ENCODE results near the gene PUSL1.

Gene PUSL1

DNA sequence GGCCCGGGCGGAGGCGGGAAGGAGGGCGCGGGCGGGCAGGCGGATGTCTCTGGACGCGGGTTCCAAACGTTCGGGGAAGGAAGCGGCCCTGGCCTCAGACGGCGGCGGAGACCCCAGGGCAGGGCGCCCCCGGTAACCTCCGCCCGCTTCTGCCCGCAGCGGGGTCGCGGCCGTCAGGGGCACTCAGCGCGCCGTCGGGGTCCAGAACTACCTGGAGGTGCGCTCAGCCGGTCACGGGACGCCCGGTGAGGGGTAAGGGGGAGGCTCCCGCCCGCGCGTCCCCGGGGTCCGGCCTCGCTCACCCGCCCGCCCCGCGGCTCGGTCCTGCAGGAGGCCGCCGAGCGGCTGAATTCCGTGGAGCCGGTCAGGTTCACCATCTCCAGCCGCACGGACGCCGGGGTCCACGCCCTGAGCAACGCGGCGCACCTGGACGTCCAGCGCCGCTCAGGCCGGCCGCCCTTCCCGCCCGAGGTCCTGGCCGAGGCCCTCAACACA, 406 bp downstream of the PUSL1 start (continued):
- TF ChIP-seq, protein P1, sequence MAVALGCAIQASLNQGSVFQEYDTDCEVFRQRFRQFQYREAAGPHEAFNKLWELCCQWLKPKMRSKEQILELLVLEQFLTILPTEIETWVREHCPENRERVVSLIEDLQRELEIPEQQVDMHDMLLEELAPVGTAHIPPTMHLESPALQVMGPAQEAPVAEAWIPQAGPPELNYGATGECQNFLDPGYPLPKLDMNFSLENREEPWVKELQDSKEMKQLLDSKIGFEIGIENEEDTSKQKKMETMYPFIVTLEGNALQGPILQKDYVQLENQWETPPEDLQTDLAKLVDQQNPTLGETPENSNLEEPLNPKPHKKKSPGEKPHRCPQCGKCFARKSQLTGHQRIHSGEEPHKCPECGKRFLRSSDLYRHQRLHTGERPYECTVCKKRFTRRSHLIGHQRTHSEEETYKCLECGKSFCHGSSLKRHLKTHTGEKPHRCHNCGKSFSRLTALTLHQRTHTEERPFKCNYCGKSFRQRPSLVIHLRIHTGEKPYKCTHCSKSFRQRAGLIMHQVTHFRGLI (tag by site-specific recombination; IDR thresholded peaks at IDR 0.05): no peak; the same call in 1 of the 2 replicates
- TF ChIP-seq, protein P2, sequence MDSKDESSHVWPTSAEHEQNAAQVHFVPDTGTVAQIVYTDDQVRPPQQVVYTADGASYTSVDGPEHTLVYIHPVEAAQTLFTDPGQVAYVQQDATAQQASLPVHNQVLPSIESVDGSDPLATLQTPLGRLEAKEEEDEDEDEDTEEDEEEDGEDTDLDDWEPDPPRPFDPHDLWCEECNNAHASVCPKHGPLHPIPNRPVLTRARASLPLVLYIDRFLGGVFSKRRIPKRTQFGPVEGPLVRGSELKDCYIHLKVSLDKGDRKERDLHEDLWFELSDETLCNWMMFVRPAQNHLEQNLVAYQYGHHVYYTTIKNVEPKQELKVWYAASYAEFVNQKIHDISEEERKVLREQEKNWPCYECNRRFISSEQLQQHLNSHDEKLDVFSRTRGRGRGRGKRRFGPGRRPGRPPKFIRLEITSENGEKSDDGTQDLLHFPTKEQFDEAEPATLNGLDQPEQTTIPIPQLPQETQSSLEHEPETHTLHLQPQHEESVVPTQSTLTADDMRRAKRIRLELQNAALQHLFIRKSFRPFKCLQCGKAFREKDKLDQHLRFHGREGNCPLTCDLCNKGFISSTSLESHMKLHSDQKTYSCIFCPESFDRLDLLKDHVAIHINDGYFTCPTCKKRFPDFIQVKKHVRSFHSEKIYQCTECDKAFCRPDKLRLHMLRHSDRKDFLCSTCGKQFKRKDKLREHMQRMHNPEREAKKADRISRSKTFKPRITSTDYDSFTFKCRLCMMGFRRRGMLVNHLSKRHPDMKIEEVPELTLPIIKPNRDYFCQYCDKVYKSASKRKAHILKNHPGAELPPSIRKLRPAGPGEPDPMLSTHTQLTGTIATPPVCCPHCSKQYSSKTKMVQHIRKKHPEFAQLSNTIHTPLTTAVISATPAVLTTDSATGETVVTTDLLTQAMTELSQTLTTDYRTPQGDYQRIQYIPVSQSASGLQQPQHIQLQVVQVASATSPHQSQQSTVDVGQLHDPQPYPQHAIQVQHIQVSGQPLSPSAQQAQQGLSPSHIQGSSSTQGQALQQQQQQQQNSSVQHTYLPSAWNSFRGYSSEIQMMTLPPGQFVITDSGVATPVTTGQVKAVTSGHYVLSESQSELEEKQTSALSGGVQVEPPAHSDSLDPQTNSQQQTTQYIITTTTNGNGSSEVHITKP (tag by site-specific recombination; IDR thresholded peaks at IDR 0.05): no peak
- TF ChIP-seq YY1 (tag by site-specific recombination; IDR thresholded peaks at IDR 0.05) (0 out of 2 replicates have a peak, but pooled peaks have one; percentile 43), ZNF10 (tag by site-specific recombination; IDR thresholded peaks at IDR 0.05) (no peak), ZNF302 (tag by site-specific recombination; IDR thresholded peaks at IDR 0.05; ENCODE audit: low read depth) (no peak), ZNF585B (tag by site-specific recombination; IDR thresholded peaks at IDR 0.05) (no peak), ZNF660 (tag by site-specific recombination; IDR thresholded peaks at IDR 0.05) (peak; percentile 5; the same call in 1 of the 2 replicates), REPIN1 (tag by site-specific recombination; IDR thresholded peaks at IDR 0.05; ENCODE audit: low read depth) (no peak; the same call in 1 of the 2 replicates), ZSCAN23 (tag by site-specific recombination; IDR thresholded peaks at IDR 0.05) (no peak), ZNF391 (tag by site-specific recombination; IDR thresholded peaks at IDR 0.05; ENCODE audit: borderline replicate concordance, low read depth) (peak; percentile 15; the same call in 1 of the 2 replicates), ZNF394 (tag by site-specific recombination; IDR thresholded peaks at IDR 0.05; ENCODE audit: borderline replicate concordance) (no peak), ZBTB7A (tag by site-specific recombination; IDR thresholded peaks at IDR 0.05; ENCODE audit: low read depth) (no peak; the same call in none of the 2 replicates), ZNF785 (tag by site-specific recombination; IDR thresholded peaks at IDR 0.05) (0 out of 2 replicates have a peak, but pooled peaks have one; percentile 35), ZNF404 (tag by site-specific recombination; IDR thresholded peaks at IDR 0.05) (no peak), ZNF521 (tag by site-specific recombination; IDR thresholded peaks at IDR 0.05) (no peak), ZNF529 (tag by site-specific recombination; IDR thresholded peaks at IDR 0.05; ENCODE audit: insufficient replicate concordance) (no peak), ZNF629 (tag by site-specific recombination; IDR thresholded peaks at IDR 0.05) (no peak), GLI4 (tag by site-specific recombination; IDR thresholded peaks at IDR 0.05) (no peak), ZXDB (tag by site-specific recombination; IDR thresholded peaks at IDR 0.05) (no peak), ZNF48 (tag by site-specific recombination; IDR thresholded peaks at IDR 0.05) (no peak), ZNF155 (tag by site-specific recombination; IDR thresholded peaks at IDR 0.05) (no peak), HOXC10 (CRISPR knock-in tag; IDR thresholded peaks at IDR 0.05) (no peak), ZNF23 (tag by site-specific recombination; IDR thresholded peaks at IDR 0.05; ENCODE audit: borderline replicate concordance) (no peak), YY2 (tag by site-specific recombination; IDR thresholded peaks at IDR 0.05) (no peak), ZBTB1 (tag by site-specific recombination; IDR thresholded peaks at IDR 0.05) (0 out of 2 replicates have a peak, but pooled peaks have one; percentile 27), ZBTB8A (tag by site-specific recombination; IDR thresholded peaks at IDR 0.05) (no peak), BCL11B (tag by site-specific recombination; IDR thresholded peaks at IDR 0.05; ENCODE audit: low read depth) (0 out of 2 replicates have a peak, but pooled peaks have one; percentile 9), ZNF335 (tag by site-specific recombination; conservative IDR thresholded peaks at IDR 0.05) (no peak)
- TF ChIP-seq, protein P3, sequence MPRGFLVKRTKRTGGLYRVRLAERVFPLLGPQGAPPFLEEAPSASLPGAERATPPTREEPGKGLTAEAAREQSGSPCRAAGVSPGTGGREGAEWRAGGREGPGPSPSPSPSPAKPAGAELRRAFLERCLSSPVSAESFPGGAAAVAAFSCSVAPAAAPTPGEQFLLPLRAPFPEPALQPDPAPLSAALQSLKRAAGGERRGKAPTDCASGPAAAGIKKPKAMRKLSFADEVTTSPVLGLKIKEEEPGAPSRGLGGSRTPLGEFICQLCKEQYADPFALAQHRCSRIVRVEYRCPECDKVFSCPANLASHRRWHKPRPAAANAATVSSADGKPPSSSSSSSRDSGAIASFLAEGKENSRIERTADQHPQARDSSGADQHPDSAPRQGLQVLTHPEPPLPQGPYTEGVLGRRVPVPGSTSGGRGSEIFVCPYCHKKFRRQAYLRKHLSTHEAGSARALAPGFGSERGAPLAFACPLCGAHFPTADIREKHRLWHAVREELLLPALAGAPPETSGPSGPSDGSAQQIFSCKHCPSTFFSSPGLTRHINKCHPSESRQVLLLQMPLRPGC (tag by site-specific recombination; IDR thresholded peaks at IDR 0.05): no peak
- TF ChIP-seq, protein P4, sequence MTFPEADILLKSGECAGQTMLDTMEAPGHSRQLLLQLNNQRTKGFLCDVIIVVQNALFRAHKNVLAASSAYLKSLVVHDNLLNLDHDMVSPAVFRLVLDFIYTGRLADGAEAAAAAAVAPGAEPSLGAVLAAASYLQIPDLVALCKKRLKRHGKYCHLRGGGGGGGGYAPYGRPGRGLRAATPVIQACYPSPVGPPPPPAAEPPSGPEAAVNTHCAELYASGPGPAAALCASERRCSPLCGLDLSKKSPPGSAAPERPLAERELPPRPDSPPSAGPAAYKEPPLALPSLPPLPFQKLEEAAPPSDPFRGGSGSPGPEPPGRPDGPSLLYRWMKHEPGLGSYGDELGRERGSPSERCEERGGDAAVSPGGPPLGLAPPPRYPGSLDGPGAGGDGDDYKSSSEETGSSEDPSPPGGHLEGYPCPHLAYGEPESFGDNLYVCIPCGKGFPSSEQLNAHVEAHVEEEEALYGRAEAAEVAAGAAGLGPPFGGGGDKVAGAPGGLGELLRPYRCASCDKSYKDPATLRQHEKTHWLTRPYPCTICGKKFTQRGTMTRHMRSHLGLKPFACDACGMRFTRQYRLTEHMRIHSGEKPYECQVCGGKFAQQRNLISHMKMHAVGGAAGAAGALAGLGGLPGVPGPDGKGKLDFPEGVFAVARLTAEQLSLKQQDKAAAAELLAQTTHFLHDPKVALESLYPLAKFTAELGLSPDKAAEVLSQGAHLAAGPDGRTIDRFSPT (tag by site-specific recombination; IDR thresholded peaks at IDR 0.05): no peak; the same call in 1 of the 2 replicates
- TF ChIP-seq, protein P5, sequence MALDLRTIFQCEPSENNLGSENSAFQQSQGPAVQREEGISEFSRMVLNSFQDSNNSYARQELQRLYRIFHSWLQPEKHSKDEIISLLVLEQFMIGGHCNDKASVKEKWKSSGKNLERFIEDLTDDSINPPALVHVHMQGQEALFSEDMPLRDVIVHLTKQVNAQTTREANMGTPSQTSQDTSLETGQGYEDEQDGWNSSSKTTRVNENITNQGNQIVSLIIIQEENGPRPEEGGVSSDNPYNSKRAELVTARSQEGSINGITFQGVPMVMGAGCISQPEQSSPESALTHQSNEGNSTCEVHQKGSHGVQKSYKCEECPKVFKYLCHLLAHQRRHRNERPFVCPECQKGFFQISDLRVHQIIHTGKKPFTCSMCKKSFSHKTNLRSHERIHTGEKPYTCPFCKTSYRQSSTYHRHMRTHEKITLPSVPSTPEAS (tag by site-specific recombination; IDR thresholded peaks at IDR 0.05): no peak

Data from HEK293 (cell line).